Measurements from ENCODE around the gene ADAP1. TPM values are rescaled to one million over a fixed set of nuclear protein-coding genes. Genes with fewer than 3 reads are reported as not detected.
A peak's percentile ranks its signal among the peaks of the same experiment; 100 is the strongest.

Gene ADAP1
- total RNA-seq, 1 donor from 2014 or later, result 0.30 TPM

GRCh38 chr7:863106-863505 is 91.4 kb downstream of the ADAP1 start:
- no peak overlapping the region for H3K9ac ChIP-seq
- no peak overlapping the region for H2AFZ ChIP-seq (replicated peaks)
- Mint-ChIP-seq H3K36me3 (peaks cover 53% of the 10 kb centered on the region), H3K4me1 (peaks cover 4% of the 10 kb centered on the region), H3K4me3 (no peak overlapping the region), H3K27ac (no peak overlapping the region), H3K27me3 (ENCODE audit: insufficient read depth, low read depth) (peaks cover 6% of the 10 kb centered on the region), H3K9me3 (no peaks in the 10 kb centered on the region)
- no peak for TF ChIP-seq EZH2phosphoT487 (IDR thresholded peaks at IDR 0.05)
- no peak for TF ChIP-seq EZH2 (IDR thresholded peaks at IDR 0.05)
- TF ChIP-seq CTCF (IDR thresholded peaks at IDR 0.05), result no peak
- H3K4me1 ChIP-seq, result peaks cover 18% of the 10 kb centered on the region
- H3K27ac ChIP-seq, result peak overlapping the region; percentile 81
- peaks cover 15% of the 10 kb centered on the region for H4K20me1 ChIP-seq (ENCODE audit: low read depth)
- H3K27me3 ChIP-seq, result no peaks in the 10 kb centered on the region
- no peak overlapping the region for H3K4me3 ChIP-seq
- H3K36me3 ChIP-seq, result no peaks in the 10 kb centered on the region
- no peaks in the 10 kb centered on the region for H3K79me2 ChIP-seq (ENCODE audit: low read depth)
- peaks cover 21% of the 10 kb centered on the region for H3F3A ChIP-seq (ENCODE audit: low read depth)
- peak overlapping the region; percentile 66 for H3K4me2 ChIP-seq
- no peak for DNase-seq (ENCODE audit: low spot score)
- H3K9me3 ChIP-seq (ENCODE audit: low read depth), result no peaks in the 10 kb centered on the region

- Histone ChIP-seq H2AFZ (replicated peaks) (no peak overlapping the region), H3K4me3 (no peak overlapping the region), H3K79me2 (ENCODE audit: low read depth) (no peaks in the 10 kb centered on the region), H4K20me1 (ENCODE audit: low read depth) (peaks cover 15% of the 10 kb centered on the region), H3K4me2 (no peak overlapping the region), H3K4me1 (peaks cover 18% of the 10 kb centered on the region), H3F3A (ENCODE audit: low read depth) (peaks cover 21% of the 10 kb centered on the region), H3K9ac (no peak overlapping the region), H3K9me3 (ENCODE audit: low read depth) (no peaks in the 10 kb centered on the region), H3K27ac (no peak overlapping the region), H3K27me3 (no peaks in the 10 kb centered on the region), H3K36me3 (no peaks in the 10 kb centered on the region)
- Mint-ChIP-seq H3K27ac (no peak overlapping the region), H3K36me3 (peaks cover 50% of the 10 kb centered on the region), H3K4me3 (no peak overlapping the region), H3K4me1 (peaks cover 4% of the 10 kb centered on the region), H3K9me3 (no peaks in the 10 kb centered on the region), H3K27me3 (ENCODE audit: insufficient read depth, low read depth) (peaks cover 5% of the 10 kb centered on the region)
- DNase-seq (ENCODE audit: low spot score), result no peak
- TF ChIP-seq EZH2phosphoT487 (IDR thresholded peaks at IDR 0.05), result no peak
- TF ChIP-seq EZH2 (IDR thresholded peaks at IDR 0.05), result no peak
- no peak for TF ChIP-seq CTCF (IDR thresholded peaks at IDR 0.05)
Observed at GRCh38 chr7:862157-862556, 92.3 kb downstream of the ADAP1 start.

DNA sequence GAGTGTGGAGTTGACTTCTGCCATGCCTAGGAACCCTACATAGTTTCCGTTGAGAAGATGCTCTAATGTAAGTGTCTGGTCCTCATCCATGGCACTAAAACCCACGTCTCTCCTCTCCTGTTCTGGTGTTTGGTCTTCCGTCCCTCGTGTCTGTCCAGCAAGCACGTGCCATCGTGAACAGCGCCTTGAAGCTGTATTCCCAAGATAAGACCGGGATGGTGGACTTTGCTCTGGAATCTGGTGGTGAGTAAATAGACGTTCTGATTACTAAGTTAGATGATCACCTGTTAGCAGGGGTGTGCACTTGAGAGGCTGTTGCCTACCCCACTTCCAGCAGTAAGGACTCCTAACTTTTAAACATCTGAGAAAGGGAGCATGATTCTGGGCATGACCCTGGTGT is 93.3 kb downstream of the ADAP1 start:
- peaks cover 48% of the 10 kb centered on the region for H3K36me3 Mint-ChIP-seq
- H2AFZ ChIP-seq (replicated peaks), result no peak overlapping the region
- H3K27me3 Mint-ChIP-seq (ENCODE audit: insufficient read depth, low read depth), result peaks cover 5% of the 10 kb centered on the region
- no peaks in the 10 kb centered on the region for H3K79me2 ChIP-seq (ENCODE audit: low read depth)
- no peaks in the 10 kb centered on the region for H3K36me3 ChIP-seq
- no peak overlapping the region for H3K4me3 ChIP-seq
- DNase-seq (ENCODE audit: low spot score), result no peak
- peaks cover 4% of the 10 kb centered on the region for H3K4me1 Mint-ChIP-seq
- H3K9ac ChIP-seq, result no peak overlapping the region
- peaks cover 21% of the 10 kb centered on the region for H3F3A ChIP-seq (ENCODE audit: low read depth)
- no peak overlapping the region for H3K4me3 Mint-ChIP-seq
- H3K27ac ChIP-seq, result no peak overlapping the region
- peaks cover 18% of the 10 kb centered on the region for H3K4me1 ChIP-seq
- H3K9me3 ChIP-seq (ENCODE audit: low read depth), result no peaks in the 10 kb centered on the region
- H3K27me3 ChIP-seq, result no peaks in the 10 kb centered on the region
- no peak overlapping the region for H3K4me2 ChIP-seq
- peaks cover 15% of the 10 kb centered on the region for H4K20me1 ChIP-seq (ENCODE audit: low read depth)
- no peak overlapping the region for H3K27ac Mint-ChIP-seq
- no peak for TF ChIP-seq CTCF (IDR thresholded peaks at IDR 0.05)
- no peak for TF ChIP-seq EZH2 (IDR thresholded peaks at IDR 0.05)
- no peak for TF ChIP-seq EZH2phosphoT487 (IDR thresholded peaks at IDR 0.05)
- no peaks in the 10 kb centered on the region for H3K9me3 Mint-ChIP-seq
